Stimulated activated CD4-positive, alpha-beta T cell treated with anti-CD3 and anti-CD28 coated beads, Interleukin-4, amount 100 ng/mL, for 1 hour (primary cell): ENCODE results near the gene RPS15A.
"Not testable (repeated sequence)": the region's sequence is repeated elsewhere in the genome, so short reads cannot be mapped to it uniquely, and the experiment has no call there.

Experiments used
- DNase-seq: peaks from one replicate; pipeline ENCODE4 v3.0.0-alpha.2; 2020

Gene RPS15A

DNA sequence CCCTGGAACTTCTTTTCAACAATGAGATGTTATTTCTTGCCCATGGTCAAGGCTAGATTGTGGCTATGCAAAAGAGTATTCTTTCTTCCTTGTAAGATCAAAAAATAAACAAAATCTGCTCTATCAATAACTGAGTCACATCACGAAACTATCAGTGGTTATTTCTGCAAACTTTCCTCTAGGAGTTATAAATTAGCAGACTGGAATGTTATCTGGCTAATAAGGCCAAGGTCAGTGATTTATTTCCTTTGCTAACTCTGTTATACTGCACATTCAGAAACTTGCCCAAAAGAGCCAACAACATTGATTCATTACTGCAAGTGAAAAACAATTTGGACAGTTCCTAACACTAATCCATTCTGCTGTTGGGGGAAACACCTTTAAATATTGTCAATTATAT lies 6.2 kb upstream of the RPS15A start:
- no peak for DNase-seq

DNA sequence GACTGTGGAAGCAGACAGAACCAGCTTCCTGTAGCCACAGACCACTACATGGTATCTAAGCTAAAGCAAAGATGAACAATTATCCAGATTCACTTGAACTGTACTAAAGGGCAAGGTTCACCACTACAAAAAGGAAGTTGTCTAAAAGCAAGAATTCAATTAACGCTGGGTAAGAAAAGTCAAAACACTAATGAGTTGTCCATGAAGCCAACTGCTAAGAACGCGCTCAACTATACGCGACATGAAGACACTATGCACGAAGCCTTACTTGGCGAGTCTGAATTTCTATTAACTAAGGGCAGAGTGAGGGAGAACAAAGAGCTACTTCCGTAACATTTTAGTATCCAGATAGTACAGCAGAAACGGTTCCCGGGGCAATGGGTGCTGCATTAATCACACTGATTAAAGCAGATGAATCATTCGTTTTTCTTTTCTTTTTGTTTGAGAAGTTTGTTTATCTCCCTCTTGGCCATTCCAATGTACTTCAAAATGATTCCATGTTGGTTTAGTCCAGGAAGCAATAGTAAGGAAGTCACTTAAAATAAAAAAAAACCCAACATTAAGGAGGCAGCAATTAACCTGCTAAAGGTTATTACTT lies 2.8 kb upstream of the RPS15A start:
- no peak for DNase-seq

DNA sequence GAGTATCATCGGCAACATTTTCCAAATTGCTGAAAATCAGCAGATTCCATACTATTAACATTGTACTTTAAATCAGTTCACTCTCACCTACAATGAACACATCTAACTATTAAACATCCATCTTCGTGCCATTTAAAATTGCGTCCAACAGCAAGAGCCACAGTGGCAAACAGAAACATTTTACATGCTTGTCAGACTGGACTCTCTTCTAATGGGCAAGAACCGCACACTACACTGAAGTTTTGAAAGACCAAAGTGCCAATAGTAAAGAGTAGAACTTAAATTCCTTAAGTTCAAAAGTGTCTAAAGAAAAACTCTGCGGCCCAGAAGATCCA lies 652 bp downstream of the RPS15A start:
- DNase-seq = no peak

DNA sequence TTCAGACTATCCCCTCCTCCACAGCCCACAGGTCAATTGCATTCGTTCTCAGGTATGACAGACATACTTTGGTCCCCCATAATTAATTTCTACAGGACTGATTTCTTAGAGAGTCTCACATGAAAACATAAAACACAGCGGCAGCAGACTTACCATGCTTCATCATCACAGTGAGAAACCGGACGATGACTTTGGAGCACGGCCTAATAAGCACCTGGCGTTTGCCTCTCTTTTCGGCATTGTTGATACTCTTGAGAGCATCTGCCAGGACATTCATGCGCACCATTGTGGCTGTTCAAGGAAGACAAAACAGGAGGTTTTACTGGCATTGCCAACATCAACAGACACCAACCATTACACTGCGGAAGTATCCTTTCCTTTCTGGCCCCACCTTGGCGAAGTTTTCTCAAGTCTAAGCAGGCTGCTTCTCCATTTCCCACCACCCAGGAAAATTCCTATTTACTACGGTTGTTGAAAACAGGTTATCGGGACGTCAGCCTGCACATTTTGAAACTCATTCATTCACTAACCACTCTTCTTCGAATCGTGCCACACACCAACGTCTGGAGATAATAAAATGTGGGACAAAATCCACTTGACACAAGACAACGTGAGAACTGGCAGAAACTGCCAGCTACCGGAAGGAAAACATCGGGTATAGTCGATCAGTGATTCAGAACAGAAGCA lies 1.2 kb downstream of the RPS15A start:
- DNase-seq = no peak

DNA sequence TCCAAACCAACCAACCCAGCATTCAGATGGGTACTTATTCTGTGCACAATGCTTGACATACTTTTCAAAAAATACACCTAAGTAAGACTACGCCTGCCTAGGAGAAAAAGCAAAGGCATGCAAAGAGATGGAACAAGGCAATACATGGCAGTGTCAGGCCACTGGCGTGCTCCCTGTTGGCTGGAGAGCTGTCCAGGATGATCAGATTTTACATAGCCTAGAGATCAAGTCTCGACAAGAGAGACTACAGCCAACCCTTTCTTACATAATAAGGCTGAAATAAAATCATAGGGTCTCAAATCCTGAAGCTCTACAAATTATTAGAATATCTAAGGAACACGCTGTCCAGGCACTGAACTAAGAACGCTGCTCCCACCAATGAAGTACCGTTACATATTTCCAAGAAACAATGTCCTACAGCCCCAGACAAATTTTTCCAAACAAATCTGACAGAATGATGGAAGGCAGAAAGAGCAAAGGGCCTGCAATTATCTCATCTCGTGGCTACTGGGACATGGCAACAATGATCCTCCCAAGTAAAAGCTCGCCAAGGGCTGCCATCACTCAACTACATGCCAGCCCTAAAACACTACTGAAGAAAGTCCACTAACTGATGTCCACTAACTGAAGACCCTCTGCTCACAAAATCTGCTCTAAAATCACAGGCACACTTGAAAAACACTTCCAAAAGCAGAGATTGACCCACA lies 5.1 kb downstream of the RPS15A start:
- DNase-seq = no peak

DNA sequence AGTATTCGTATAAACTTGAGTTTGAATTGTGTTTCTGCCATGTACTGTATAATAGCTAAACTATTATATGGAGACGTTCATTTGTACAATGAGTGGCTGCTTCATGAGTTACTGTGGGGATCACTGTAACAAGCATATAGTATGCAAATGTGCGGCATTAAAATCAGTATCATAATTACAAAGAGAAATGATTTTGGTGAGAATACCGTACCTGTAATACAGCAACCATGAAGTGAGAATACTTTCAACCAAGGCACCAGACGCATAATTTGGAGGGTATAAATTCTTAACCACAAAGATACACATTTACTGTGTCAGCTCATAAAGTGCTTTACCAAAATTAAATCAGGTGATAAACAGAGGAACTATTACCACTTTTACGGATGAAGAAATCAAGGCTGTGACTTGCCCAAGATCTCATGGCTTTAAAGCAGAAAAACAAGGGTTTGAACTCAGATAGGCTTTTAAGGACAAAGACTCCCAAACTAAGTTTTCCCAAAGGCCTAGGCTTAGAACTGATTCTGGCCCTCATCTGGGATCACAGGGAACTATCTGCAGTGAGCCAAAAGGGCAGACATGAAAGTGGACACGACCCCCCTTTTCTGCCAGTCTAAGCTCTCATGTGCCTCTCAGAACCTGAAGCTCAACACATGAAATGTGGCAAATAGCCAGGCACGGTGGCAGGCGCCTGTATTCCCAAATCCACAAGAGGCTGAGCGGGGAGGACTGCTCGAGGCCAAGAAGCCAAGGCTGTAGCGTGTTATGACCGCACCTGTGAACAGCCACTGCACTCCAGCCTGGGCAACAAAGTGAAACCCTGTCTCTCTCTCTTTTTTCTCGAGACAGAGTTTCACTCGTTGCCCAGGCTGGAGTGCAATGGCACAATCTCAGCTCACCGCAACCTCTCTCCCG lies 6.4 kb downstream of the RPS15A start:
- DNase-seq = no peak

DNA sequence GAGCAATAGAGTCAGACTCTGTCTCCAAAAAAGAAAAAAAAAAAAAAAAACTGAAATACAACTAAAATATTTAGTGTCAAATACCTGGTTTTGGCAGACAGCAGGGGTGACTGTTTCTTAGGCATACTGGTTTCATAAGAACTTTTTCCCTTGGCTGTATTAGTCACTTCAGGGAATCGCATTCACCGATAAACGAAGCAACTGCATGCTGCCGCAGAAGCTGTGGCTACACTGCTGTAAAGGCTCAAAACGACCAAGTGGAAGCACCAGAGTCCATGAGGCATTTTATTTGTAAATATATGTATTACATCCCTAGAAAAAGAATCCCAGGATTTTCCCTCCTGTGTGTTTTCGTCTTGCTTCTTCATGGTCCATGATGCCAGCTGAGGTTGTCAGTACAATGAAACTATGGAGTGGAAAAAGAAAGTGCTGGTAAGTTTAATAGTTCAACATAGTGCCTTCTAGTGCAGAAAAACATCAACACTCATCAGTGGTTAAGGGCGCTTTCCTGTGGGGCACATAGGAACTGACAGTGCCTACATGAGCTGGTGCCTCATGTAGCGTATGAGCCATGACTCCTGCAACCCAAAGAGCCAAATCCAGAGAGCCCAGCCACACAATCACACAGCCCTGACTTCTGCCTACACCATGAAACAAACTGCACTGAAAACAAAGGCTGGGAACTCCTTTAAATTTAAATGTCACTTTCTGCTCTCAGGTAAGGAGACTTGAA lies 7.3 kb downstream of the RPS15A start:
- DNase-seq = no peak

DNA sequence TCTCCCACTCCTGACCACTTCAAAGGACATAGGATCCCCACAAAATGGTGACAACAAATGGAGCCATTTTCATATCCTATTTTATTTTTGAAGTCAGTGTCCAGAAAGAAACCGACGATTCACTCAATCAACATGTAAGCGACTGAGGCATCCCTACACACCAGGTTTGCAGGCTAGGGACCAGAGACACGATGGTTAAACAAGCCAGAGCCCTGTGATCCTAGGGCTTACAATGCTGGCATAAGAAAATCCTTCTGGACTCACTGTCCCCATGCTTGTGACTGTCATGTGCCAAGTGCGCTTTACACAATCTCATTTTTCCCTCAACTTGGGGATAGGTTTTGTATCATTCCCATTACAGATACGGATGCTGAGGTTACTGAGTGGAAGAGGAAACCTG lies 8.9 kb downstream of the RPS15A start:
- not testable (repeated sequence) for DNase-seq

DNA sequence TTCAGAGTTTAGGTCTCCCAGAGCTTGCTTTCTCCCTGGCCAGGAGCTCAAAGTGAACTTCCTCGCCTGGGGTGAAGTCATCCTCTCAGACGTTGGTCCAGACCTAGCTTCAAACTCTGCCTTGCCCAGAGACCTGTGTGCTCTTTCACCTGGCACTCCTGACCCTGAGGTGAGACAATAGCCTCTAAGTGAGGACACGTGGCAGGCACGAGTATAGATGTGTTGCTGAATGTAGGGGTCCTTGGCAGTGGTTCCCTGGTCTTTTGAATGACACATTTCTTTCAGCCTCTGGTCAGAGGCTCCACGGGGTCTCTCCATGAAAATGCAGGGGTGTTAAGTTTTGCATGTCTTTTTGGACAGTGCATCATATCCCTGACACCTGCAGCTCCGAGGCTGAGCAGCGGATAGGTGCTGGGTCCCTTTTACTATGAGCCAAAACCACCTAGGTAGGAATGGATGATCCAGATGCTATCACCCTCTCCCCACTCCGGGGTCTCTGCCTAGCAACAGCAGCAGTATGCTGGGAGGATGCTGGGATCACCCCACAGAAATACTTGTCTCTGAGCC lies 9.6 kb downstream of the RPS15A start:
- not testable (repeated sequence) for DNase-seq

DNA sequence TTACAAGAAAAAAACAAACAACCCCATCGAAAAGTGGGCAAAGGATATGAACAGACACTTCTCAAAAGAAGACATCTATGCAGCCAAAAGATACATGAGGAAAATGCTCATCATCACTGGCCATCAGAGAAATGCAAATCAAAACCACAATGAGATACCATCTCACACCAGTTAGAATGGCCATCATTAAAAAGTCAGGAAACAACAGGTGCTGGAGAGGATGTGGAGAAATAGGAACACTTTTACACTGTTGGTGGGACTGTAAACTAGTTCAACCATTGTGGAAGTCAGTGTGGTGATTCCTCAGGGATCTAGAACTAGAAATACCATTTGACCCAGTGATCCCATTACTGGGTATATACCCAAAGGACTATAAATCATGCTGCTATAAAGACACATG lies 12.5 kb downstream of the RPS15A start:
- DNase-seq = not testable (repeated sequence)

DNA sequence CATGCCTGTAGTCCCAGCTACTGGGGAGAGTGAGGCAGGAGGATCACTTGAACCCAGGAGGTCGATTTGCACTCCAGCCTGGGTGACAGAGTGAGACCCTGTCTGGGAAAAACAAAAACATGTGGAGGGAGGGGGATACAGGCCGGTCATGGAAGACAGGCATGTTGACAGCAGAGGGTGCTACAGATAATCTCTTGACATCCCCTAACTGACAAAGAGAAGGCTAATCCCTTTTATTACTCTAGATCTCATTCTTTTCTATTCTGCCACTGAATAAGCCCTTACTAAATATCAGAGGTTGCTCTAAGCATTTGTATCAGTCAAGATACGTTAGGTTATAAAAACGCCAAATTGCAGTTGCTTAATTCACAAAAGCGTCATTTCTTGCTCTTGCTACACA lies 13.8 kb downstream of the RPS15A start:
- DNase-seq = not testable (repeated sequence)

DNA sequence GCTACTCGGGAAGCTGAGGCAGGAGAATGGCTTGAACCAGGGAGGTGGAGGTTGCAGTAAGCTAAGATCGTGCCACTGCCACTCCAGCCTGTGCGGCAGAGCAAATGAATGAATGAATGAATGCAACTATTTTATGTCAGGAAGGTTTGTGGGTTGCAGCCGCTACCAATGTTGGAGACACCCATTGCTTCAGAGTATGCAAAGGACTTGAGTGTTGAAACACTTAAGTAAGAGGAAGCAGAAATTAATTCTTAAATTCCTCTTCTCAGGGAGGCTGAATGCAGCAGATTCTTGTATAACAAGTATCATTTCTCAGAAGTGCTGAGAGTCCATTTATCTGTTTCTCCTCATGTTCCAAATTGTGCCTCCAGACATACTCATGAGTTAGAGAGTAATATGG lies 15.5 kb downstream of the RPS15A start:
- DNase-seq = not testable (repeated sequence)

DNA sequence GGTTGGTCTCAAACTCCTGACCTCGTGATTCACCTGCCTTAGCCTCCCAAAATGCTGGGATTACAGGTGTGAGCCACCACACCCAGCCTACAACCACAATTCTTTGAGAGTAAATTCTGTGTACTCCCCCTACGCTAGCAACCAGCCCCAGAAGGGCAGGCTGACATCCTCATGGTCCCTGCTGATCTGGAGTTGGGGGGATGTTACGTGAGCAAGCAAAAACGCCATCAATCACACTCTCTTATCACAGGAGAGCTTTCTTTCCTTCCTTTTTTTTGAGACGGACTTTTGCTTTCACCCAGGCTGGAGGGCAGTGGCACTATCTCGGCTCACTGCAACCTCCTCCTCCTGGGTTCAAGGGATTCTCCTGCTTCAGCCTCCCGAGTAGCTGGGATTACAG lies 18.0 kb downstream of the RPS15A start:
- DNase-seq = not testable (repeated sequence)

DNA sequence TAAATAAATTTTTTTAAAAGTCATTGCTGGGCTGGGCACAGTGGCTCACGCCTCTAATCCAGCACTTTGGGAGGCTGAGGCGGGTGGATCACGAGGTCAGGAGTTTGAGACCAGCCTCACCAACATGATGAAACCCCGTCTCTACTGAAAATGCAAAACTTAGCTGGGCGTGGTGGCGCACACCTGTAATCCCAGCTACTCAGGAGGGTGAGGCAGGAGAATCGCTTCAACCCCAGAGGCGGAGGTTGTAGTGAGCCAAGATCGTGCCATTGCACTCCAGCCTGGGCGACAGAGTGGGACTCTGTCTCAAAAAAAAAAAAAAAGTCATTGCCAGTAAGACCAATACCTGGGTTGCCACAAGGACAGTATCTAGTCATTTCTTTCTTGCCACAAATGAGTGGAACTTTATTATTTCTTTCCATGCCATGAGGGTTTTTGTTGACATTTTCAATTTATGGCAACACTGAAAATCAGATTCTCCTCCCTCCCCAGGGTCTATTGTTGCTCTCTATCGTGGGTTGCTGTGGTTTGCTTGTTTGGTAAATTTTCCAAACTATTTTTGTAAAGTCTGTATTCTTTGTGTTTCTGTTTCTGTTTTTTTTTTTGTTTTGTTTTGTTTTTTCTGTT lies 19.7 kb downstream of the RPS15A start:
- DNase-seq = not testable (repeated sequence)

DNA sequence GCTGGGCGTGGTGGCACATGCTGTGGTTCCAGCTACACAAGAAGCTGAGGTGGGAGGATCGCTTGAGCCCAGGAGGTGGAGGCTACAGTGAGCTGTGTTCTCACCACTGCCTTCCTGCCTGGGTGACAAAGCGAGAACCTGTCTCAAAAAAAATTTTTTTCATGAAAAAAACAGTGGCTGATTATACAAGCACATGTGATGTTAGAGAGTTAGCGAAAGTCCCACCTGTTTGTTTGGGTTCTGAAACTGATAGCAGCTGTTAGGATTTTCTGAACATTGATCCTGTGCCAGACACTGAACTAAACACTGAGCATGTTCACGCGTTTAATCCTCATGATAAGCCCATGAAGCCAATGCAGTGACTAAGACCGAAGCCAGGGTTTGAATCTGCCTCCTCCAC lies 22.9 kb downstream of the RPS15A start:
- not testable (repeated sequence) for DNase-seq

DNA sequence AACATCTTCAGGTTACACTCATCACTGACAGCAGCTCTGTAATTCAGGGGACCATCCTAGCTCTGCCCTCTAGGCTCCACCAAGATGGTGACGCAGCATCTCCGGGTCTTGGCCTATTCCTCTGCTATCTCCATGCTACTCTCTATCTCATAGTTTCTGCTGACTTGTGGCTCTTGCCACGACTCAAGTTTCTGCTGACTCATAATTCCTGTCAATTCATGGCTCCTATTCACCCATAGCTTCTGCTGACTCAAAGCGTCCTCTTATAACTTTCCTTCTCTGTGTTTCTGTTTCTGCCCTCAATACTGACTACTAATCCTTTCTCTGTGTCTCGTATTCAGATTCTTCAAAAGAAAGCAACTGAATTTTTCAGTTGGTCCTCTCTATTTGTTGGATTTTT lies 27.4 kb downstream of the RPS15A start:
- DNase-seq = not testable (repeated sequence)

DNA sequence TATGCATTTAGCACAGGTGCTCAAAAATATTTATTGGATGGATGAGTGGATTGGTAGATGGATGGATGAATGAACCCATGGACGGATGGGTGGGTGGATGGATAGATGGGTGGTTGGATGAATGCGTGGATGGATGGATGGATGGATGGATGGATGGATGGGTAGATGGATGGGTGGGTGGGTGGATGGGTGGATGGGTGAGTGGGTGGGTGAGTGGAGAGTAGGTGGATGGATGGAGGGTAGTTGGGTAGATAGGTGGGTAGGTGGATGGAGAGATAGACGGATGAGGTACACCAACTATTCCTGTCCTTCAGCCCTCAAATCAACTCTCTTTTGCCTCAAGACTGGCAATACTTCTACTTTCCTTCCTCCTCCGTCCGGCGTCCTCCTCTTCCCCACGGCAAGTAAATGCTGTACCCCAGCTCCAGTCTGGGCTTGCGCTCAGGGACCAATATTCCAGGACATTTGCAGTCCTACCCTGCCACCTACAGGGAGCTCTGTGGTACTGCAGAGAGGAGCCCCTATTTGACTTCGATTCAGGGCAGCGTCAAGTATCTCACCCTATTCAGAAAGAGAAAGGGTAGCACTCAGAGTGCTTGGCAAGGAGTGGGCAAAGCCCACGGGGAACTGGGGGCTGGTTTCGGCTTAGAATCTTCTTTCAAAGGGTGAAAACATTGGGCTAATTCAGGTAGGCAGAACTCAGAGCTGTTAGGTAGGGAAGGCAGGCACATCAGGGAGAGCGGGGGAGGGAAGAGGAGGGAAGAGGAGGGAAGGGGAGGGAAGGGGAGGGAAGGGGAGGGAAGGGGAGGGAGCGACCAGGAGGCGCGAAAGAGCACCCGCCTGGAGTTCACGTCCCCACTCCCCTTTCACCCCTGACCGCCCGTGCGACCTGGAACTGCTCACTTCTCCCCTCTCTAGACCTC lies 30.3 kb downstream of the RPS15A start:
- peak; percentile 29 for DNase-seq

DNA sequence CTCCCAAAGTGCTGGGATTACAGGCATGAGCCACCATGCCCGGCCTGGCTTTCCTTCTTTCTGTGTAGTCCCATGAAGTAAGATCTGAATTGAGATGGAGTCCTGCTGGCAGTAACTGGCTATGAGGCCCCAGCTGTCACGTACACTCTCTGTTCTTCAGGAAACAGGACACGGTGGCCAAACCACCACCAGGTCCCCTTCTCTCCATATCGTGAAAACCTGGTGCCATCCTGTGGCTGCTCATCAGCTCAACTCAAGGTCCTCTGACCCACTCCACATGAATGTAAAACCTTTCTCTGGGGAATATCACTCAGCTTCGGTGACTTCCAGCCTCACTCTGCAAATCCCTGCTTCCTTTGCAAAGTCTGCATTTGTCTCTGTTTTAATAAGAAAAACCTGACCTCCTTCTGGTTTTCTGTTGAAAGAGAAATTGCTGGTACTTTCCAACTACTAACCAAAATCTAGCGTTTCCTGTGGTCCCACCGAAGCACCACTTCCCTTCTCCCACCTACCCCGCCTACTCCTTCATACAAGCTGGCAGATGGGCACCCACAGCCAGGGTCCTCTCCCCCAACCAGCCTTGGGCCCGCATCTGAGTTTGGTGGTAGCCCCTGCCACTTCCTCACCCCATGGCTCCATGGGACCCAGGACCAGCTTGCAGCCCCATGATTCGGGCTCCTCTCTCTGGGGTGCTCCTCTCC lies 32.0 kb downstream of the RPS15A start:
- DNase-seq = not testable (repeated sequence)

DNA sequence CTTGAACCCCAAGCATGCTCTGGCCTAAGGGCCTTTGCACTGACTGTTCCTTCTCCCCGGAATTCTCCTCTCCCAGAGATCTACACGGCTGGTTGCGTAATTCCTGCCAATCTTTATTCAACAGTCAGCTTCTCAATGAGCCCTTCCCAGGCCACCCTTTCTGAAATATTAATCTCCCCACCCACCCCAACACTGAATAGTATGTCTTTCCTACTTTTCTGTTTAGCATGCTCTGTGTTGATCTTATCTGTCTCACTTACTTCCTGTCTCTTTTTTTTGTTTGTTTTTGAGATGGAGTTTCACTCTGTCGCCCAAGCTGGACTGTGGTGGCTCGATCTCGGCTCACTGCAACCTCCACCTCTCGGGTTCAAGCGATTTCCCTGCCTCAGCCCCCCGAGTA lies 33.5 kb downstream of the RPS15A start:
- not testable (repeated sequence) for DNase-seq

DNA sequence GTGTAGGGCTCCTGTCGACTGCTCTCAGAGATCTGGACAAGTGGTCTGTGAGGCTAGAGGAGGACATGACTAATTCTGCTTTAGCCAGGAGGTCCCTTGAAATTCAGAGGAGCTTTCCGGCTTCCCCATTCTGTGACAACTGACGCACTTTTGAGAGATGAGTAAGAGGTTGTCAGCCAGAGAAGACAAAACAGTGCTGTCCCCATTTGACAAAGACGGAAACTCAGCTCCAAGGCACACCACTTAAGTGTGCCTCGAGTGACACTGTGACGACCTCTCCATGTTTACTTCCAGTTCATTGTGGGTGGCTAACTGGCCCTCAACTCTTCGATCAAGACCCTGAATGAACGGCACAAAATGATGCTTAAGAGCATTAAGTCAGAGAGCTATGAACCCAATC lies 47.3 kb downstream of the RPS15A start:
- not testable (repeated sequence) for DNase-seq
